Uterus (tissue), 2 donors: Measurements from ENCODE around the gene TCAF1.
"Not testable (repeated sequence)": the region's sequence is repeated elsewhere in the genome, so short reads cannot be mapped to it uniquely, and the experiment has no call there.

ENCODE experiments used
- POLR2A ChIP-seq, 2 donors: fragments of 450-650 bp; IDR thresholded peaks; one replicate each; pipeline ENCODE4 v1.6.1; 2016; ENCODE audit warnings: antibody characterized with exemption in 2 of 2, mild to moderate bottlenecking in 1 of 2, moderate library complexity in 1 of 2
- TF ChIP-seq, protein P1 (sequence below), 4 experiments: fragments of 200-600 bp in 2 of 4; fragments of 450-650 bp in 2 of 4; sonication (generic) in 2 of 4; IDR thresholded peaks; one replicate each; pipeline ENCODE4 v1.5.1; 2016 to 2019; ENCODE audit warnings: antibody characterized with exemption in 4 of 4, mild to moderate bottlenecking in 2 of 4, moderate library complexity in 1 of 4

DNA sequence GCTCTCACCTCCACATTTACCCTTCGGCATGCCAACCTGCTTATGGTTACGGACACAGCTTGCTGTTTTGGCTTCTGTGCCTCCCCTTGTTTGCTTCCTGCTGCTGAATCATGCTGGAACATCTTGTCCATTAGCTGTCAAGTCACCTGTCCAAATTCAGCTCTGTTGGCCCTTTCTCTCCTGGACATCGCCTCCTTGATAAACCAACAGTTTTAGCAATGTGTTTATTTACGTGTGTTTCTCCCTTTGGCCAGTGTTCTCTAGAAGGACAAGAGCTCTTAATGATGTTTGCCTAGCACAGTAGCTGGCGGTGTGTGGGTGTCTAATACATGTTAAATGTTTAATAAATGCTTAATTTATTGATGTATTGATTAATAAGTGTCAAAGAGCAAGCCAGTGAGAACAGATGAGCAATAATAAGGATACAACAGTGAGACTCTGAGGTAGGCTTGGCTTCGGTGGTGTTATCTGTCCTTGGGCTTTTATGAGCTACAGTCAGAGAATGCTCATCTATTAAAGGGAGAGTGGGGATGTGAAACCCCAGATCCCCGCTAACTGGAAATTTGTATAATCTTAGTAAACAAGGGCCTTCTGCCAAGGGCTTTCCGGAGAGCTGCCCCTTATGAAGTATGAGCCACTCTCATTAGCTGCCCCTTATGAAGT lies 85.4 kb downstream of the TCAF1 start:
- not testable (repeated sequence) for TF ChIP-seq POLR2A (IDR thresholded peaks at IDR 0.05)
- TF ChIP-seq, protein P1, sequence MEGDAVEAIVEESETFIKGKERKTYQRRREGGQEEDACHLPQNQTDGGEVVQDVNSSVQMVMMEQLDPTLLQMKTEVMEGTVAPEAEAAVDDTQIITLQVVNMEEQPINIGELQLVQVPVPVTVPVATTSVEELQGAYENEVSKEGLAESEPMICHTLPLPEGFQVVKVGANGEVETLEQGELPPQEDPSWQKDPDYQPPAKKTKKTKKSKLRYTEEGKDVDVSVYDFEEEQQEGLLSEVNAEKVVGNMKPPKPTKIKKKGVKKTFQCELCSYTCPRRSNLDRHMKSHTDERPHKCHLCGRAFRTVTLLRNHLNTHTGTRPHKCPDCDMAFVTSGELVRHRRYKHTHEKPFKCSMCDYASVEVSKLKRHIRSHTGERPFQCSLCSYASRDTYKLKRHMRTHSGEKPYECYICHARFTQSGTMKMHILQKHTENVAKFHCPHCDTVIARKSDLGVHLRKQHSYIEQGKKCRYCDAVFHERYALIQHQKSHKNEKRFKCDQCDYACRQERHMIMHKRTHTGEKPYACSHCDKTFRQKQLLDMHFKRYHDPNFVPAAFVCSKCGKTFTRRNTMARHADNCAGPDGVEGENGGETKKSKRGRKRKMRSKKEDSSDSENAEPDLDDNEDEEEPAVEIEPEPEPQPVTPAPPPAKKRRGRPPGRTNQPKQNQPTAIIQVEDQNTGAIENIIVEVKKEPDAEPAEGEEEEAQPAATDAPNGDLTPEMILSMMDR (IDR thresholded peaks at IDR 0.05), result not testable (repeated sequence)
